HG02981 (cell line): ENCODE results near the gene NCAM2.

Source experiments
- ATAC-seq: cut with Tn5 transposase; IDR thresholded peaks from one replicate; pipeline ENCODE4 v1.9.1; 2021; ENCODE audit warnings: mild to moderate bottlenecking, moderate library complexity; ENCODE audit not compliant: unreplicated experiment

The NCAM2 gene

DNA sequence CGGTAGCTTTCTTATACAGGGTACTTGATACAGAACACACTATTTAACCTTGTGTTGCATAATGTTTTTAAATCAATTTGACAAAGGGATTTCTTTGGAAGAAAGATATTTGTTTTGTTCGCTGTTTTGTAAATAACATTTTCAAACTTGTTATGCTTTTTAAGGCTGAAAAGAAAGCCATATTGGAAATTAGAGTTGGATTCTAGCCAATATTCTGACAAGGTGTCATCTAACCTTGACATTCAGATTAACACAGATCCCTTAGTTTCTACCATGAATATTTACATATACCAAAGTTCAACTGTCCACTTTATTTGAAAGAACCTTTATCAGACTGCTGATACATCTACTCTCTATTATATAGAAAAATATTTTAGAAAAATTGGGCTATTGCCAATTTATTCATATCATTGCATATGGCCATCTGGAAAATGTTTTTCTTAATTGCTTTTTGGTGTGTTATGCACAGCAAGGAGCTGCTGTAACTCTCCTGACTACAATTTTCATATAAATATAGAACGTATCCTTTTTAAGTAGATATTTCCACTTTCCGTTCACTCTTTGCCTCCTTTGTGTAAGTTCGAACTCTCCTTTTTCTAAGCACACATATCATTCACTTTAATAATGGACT, 206.3 kb downstream of the NCAM2 start:
- ATAC-seq = no peak

DNA sequence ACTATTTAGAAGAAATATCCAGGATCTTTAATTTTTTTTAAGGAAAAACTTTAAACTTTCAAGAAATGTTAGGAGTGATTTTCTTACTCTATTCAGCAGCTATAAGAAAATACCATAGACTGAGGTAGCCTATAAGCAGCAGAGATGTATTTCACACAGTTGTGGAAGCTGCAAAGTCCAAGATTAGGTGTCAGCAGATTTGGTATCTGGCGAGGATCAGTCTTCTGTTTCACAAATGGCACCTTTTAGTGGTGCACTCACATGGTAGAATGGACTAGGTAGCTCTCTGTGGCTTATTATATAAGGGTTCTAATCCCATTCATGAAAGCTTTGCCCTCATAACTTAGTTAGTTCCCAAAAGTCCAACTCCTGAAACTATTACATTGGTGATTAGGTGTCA, 207.4 kb downstream of the NCAM2 start:
- ATAC-seq = no peak

DNA sequence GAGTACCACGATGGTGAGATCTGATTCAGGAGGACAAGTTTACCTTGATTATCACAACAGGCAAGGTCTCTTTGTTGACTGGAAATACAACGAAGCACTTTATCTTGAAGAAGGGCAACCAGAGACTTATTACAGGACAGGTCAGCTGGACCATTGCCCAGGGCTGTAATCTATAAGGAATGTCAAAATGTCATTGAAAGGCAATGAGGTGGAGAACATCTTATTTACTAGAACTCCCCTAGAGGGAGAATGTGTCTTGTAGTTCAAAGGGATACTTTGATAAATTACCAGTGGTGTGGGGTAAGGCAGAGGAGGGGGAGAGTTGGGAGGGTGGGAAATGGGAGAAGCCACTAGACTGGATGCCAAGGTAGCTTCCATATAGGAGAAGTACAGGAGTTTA, 212.3 kb downstream of the NCAM2 start:
- no peak for ATAC-seq

GRCh38 chr21:21213297-21213696, 215.1 kb downstream of the NCAM2 start:
- ATAC-seq = no peak

GRCh38 chr21:21216047-21216446, 217.8 kb downstream of the NCAM2 start:
- no peak for ATAC-seq

DNA sequence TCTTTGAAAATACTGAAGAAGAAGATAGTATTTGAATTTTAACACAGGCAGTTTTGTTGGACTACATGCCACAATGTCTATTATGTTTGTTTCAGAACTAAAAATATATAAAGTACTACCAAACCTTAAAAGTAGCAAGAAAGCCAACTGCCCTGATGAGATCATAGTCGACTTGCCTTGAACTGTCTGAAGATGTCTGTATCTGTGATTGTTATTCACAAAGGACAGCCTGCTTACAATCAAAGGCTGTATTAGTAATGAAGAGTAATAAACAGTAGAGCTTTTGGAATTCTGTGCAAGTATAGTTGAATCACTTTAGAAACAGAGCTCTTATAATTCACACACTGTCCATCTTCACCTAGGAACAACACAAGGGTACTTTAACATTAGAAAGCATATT, 228.3 kb downstream of the NCAM2 start:
- no peak for ATAC-seq

- no peak for ATAC-seq
Observed at GRCh38 chr21:21230672-21231071, 232.5 kb downstream of the NCAM2 start.

DNA sequence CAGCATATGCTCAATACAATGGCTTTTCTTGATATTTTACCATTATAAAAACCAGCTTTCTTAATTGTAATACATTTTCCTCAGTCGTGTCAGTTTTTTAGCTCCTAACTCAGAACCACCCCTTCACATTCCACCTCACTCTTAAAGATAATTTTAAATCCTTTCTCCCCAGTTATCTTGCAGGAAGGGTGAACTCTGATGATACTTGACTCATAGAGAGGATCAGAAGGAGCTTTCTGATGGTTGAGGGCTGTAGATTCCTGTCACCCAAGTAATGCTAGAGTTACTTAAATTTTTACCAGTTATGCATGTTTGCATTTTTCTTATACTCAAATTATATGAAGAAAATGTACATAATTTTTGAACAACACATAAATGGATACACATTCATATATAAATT, 233.7 kb downstream of the NCAM2 start:
- ATAC-seq = no peak

DNA sequence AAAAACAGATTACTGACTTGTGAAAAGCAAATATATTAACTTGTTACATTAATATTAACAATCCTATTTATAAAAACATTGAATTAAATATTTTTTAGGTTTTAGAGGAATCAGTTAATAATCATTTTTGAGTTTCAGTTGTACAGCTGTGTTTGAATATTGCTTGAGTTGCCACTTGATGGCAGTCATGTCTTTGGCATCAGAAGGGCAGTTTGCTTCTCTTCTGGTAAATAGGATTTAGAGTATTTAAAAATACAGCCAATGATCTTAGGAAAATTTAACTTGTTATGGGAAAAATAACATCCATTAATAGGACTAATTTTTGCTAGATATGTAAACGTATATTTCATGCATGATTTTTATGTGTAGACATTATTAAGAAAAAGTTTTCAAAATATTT, 234.1 kb downstream of the NCAM2 start:
- ATAC-seq = no peak

- no peak for ATAC-seq
Observed at GRCh38 chr21:21233051-21233450, 234.8 kb downstream of the NCAM2 start.

- no peak for ATAC-seq
Observed at GRCh38 chr21:21236996-21237395, 238.8 kb downstream of the NCAM2 start.

DNA sequence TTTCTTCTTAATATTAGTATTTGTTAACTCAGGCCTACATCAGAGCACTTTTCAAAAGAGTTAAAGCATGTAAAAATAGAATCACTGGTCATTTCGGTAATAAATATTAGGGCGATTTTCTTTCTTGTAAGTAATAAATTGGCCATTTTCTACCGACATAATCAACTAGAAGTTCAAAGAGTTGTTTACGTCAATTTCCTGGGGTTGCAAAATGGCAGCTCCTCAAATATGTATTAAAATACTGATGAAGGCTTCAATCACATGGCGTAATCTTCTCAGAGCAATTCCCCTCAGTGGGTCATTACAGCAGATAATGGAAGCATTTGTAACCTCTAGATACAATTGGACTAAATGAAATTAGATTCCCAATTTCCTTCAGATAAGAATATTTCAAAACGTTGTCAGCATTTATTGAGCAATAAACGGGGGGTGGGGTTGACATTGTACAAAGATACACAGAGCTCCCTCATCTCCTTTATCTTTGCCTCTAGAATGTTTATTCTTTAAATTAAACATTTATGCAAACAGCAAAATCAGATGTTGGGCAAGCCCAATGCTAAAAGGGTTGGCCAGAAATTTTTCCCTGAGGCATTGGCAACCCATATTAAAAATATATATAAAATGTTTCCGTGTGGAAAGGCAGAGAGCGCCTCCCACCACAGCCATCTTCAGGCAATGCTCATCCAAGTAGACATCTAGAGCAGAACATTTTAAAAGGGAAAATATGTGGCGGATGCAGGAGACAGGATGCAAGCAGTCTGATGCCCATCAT, 240.6 kb downstream of the NCAM2 start:
- no peak for ATAC-seq

DNA sequence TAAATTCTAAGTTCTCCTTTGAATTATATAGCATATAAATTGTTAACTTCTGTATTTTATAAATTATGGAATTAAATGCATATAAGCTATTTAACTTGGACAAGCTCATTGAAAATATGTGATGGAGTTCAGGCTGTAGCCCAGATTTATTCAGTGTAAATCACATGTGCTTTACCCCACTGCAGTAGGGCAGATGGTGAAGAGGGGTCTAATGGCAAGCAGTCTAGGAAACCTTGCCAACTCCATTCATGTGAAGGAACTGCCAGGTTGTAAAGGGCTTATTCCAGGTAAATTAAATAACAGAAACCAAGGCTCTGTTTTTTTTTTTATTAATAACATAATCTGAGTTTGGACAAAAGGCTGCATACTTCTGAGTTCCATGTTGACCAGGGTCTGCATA, 243.2 kb downstream of the NCAM2 start:
- no peak for ATAC-seq

DNA sequence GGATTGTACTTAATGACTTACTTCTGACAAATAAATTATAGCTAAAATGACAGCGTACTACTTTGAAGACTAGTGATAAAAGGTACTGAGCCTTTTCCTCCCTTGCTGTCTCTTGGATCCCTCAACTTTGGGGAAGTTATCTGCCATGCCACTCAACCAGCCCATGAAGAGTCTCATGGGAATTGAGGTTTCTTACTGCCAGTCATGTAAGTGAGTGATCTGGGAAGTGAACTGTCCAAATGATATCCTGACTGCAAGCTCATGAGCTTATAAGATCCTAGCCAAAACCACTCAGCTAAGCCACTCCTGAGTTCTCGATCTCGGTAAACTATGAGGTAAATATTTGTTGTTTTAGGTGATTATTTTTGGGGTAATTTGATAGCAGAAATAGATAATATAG, 247.8 kb downstream of the NCAM2 start:
- no peak for ATAC-seq

DNA sequence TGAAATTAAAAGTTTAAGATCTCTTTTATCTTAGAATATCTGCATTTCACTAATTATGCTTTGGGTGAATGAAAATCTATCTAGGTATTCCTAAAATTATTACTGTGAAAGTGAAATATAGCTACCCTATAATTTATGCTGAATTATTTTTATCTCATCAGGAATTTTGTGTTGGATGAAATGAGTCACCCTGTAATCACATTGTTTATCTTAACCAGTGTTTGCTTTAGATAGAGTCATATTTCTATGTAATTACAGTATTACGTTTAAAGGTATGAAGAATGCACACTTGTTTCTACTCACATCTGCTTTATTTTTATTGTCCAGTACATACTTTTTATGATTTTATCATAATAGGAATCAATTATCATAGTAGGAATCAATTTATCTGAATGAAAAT, 249.2 kb downstream of the NCAM2 start:
- ATAC-seq = no peak

DNA sequence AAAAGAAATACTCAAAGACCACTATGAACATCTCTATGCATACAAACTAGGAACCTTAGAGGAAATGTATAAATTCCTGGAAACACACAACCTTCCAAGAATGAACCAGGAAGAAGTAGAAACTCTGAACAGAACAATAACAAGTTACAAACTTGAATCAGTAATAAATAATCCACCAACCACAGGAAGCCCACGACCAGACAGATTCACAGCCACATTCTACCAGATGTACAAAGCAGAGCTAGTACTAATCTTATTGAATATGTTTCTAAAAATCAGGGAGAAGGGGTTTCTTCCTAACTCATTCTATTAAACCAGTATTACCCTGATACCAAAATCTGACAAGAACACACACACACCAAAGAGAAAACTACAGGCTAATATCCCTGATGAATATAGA, 263.8 kb downstream of the NCAM2 start:
- ATAC-seq = no peak

DNA sequence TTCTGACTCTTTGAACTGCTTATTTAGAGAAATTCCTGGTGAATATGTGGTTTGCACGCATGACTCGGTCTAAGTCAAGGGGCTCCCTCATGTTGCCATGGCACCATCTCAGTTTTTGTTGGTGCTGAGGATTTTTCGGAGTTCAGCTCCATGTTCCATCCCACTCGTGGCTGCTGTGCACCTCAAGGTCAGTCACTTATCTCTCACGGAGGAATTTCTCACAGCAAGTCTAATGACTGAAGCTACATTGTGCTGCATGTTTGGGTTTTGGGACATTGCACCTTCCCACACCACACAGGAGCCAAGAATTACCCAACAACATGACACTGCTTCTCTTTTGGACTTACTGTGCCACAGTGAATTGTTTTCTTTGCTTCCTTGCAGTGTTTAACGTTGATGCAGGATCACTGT, 269.9 kb downstream of the NCAM2 start:
- ATAC-seq = no peak

- no peak for ATAC-seq
Observed at GRCh38 chr21:21268885-21269284, 270.7 kb downstream of the NCAM2 start.

GRCh38 chr21:21279193-21279901, 281.1 kb downstream of the NCAM2 start:
- ATAC-seq = no peak

- ATAC-seq = no peak
Observed at GRCh38 chr21:21283810-21284209, 285.6 kb downstream of the NCAM2 start.

GRCh38 chr21:21286170-21286798, 288.1 kb downstream of the NCAM2 start:
- ATAC-seq = no peak

- no peak for ATAC-seq
Observed at GRCh38 chr21:21290751-21291150, 292.5 kb downstream of the NCAM2 start.
